Neural cell (in vitro differentiated cells): ENCODE measurements around the gene DDOST.

Source experiments
- CTCF ChIP-seq: fragments of 450-650 bp; IDR thresholded peaks from 2 replicates; pipeline ENCODE4 v1.5.1; 2014; ENCODE audit warnings: antibody characterized with exemption, mild to moderate bottlenecking, moderate library complexity; ENCODE audit not compliant: poor library complexity, severe bottlenecking
- EP300 ChIP-seq: fragments of 450-650 bp; conservative IDR thresholded peaks from 2 replicates; pipeline ENCODE4 v1.6.1; 2014; ENCODE audit warnings: antibody characterized with exemption, mild to moderate bottlenecking, moderate library complexity; ENCODE audit not compliant: poor library complexity, severe bottlenecking
- EZH2 ChIP-seq: fragments of 200-600, 300-800 bp; shearing (Covaris generic), sonication (generic); IDR thresholded peaks from 2 replicates; pipeline ENCODE4 v1.6.1; 2014; ENCODE audit warnings: antibody characterized with exemption, low read length, borderline replicate concordance, mild to moderate bottlenecking; ENCODE audit not compliant: insufficient read depth, poor library complexity, severe bottlenecking
- MXI1 ChIP-seq: fragments of 450-650 bp; conservative IDR thresholded peaks from 2 replicates; pipeline ENCODE4 v1.6.1; 2014; ENCODE audit warnings: antibody characterized with exemption, mild to moderate bottlenecking; ENCODE audit not compliant: poor library complexity, severe bottlenecking
- POLR2AphosphoS5 ChIP-seq: IDR thresholded peaks from 2 replicates; pipeline ENCODE4 v1.6.1; 2012
- RAD21 ChIP-seq: fragments of 450-650 bp; conservative IDR thresholded peaks from 2 replicates; pipeline ENCODE4 v1.6.1; 2014; ENCODE audit warnings: antibody characterized with exemption, mild to moderate bottlenecking, moderate library complexity
- REST ChIP-seq: IDR thresholded peaks from 2 replicates; pipeline ENCODE4 v1.6.1; 2012; ENCODE audit warnings: borderline replicate concordance
- TAF1 ChIP-seq: IDR thresholded peaks from 2 replicates; pipeline ENCODE4 v1.6.1; 2012; ENCODE audit warnings: low read depth

DNA sequence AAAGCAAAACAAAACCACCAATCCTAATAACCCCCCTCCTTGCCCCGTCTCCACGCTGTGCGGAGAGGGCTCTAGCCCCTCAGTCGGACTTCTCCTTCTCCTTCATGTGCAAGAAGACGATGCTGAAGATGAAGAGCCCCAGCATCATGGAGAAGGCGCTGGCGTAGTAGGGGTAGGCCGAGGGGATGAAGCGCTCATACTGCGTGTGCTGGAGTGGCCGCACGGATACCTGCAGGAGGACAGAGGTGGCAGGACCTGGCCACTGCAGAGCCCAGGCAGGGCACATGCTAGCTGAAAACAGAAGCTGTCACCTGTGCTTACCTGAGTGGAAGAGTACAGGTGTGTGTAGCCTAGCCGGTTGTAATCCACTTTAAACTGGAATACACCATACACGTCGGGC is 8.9 kb downstream of the DDOST start:
- TF ChIP-seq EZH2 (no peak), CTCF (no peak), TAF1 (no peak), REST (no peak), POLR2AphosphoS5 (no peak), MXI1 (no peak), EP300 (no peak), RAD21 (no peak)
